Vagina (tissue), 2 donors: ENCODE data around the gene NIPBL.

Source experiments
- POLR2A ChIP-seq, 2 donors: fragments of 450-650 bp; IDR thresholded peaks; one replicate each; pipeline ENCODE4 v1.6.1; 2017; ENCODE audit warnings: antibody characterized with exemption in 2 of 2, mild to moderate bottlenecking in 2 of 2, moderate library complexity in 2 of 2
- POLR2AphosphoS5 ChIP-seq, 2 donors: sonication (generic); formaldehyde crosslinking; IDR thresholded peaks; one replicate each; pipeline ENCODE4 v1.9.0; 2017; ENCODE audit warnings: antibody characterized with exemption in 2 of 2, mild to moderate bottlenecking in 2 of 2, low read depth in 1 of 2; ENCODE audit not compliant: insufficient read depth in 1 of 2
- TF ChIP-seq, protein P1 (sequence below), 3 experiments: fragments of 450-650 bp in 2 of 3; fragments of 200-600 bp in 1 of 3; sonication (generic) in 1 of 3; IDR thresholded peaks; one replicate each; pipeline ENCODE4 v1.5.1; 2017 to 2019; ENCODE audit warnings: antibody characterized with exemption in 3 of 3, mild to moderate bottlenecking in 2 of 3, moderate library complexity in 2 of 3

DNA sequence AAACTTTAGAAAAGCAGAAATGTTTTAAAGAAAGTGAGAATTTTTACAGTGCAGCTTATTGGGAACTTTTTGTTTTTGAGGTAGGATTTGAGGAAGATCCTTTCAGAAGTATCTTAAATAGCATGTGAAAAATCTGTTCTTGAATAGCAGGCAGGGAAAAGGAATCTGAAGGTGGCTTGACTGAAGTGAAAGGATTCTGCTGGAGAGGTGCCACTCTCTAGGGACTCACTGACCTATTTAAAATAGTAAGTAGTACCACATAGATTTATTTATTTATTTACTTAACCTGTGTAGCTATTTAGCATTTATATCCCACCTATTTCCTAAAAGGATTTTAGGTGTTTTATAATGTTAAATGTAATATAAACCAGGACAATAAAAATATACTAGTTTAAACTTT, 69.1 kb downstream of the NIPBL start:
- TF ChIP-seq, protein P1, sequence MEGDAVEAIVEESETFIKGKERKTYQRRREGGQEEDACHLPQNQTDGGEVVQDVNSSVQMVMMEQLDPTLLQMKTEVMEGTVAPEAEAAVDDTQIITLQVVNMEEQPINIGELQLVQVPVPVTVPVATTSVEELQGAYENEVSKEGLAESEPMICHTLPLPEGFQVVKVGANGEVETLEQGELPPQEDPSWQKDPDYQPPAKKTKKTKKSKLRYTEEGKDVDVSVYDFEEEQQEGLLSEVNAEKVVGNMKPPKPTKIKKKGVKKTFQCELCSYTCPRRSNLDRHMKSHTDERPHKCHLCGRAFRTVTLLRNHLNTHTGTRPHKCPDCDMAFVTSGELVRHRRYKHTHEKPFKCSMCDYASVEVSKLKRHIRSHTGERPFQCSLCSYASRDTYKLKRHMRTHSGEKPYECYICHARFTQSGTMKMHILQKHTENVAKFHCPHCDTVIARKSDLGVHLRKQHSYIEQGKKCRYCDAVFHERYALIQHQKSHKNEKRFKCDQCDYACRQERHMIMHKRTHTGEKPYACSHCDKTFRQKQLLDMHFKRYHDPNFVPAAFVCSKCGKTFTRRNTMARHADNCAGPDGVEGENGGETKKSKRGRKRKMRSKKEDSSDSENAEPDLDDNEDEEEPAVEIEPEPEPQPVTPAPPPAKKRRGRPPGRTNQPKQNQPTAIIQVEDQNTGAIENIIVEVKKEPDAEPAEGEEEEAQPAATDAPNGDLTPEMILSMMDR (IDR thresholded peaks at IDR 0.05), result no peak
- TF ChIP-seq POLR2A (IDR thresholded peaks at IDR 0.05) (no peak), POLR2AphosphoS5 (IDR thresholded peaks at IDR 0.05; ENCODE audit: insufficient read depth in 1 of 2, low read depth in 1 of 2) (no peak)
